Measurements from ENCODE around the gene THOC6.

- no peak for TF ChIP-seq TARDBP (IDR thresholded peaks at IDR 0.05)
- TF ChIP-seq FOXA1 (IDR thresholded peaks at IDR 0.05): no peak
- no peak for TF ChIP-seq SP1 (IDR thresholded peaks at IDR 0.05)
- no peak for TF ChIP-seq FOXM1 (IDR thresholded peaks at IDR 0.05; ENCODE audit: borderline replicate concordance)
- TF ChIP-seq NFRKB (IDR thresholded peaks at IDR 0.05): no peak
- no peak for TF ChIP-seq FOXK2 (IDR thresholded peaks at IDR 0.05)
- no peak for TF ChIP-seq ARNT (IDR thresholded peaks at IDR 0.05)
- no peak for TF ChIP-seq L3MBTL2 (conservative IDR thresholded peaks at IDR 0.05)
- TF ChIP-seq PKNOX1 (IDR thresholded peaks at IDR 0.05): no peak
- TF ChIP-seq BHLHE40 (IDR thresholded peaks at IDR 0.05; ENCODE audit: borderline replicate concordance): no peak
- no peak for TF ChIP-seq ELF4 (IDR thresholded peaks at IDR 0.05)
- no peak for TF ChIP-seq ZNF384 (IDR thresholded peaks at IDR 0.05)
- TF ChIP-seq HDGF (IDR thresholded peaks at IDR 0.05; ENCODE audit: borderline replicate concordance): no peak
- TF ChIP-seq SUZ12 (IDR thresholded peaks at IDR 0.05): no peak
These were observed 49.6 kb downstream of the THOC6 start for GRCh38 chr16:3073448-3073847.
